22Rv1 (cell line): ENCODE measurements around the gene DOK1.

Experiments
- H3K27ac ChIP-seq: fragments of 450-650 bp; 2 replicates; pipeline ENCODE4 v1.5.1; 2017
- CTCF ChIP-seq: fragments of 450-650 bp; IDR thresholded peaks from 2 replicates; pipeline ENCODE4 v1.5.1; 2017; ENCODE audit warnings: mild to moderate bottlenecking
- ZFX ChIP-seq: fragments of 450-650 bp; IDR thresholded peaks from 2 replicates; pipeline ENCODE4 v1.6.1; 2017; ENCODE audit warnings: antibody characterized with exemption, borderline replicate concordance

Gene DOK1

DNA sequence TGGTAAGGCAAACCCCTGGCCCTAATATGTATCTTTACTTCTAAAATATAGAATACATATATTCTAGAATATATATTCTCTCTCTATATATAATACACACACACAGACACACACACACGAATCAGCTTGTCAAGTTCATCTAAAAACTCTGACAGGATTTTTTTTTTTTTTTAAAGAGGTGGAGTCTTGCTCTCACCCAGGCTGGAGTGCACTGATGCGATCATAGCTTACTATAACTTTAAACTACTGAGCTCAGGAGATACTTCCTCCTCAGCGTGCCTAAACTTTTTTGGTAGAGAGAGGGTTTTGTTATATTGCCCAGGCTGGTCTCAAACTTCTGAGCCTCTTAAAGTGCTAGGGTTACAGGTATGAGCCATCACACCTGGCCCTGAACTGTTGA, 45.2 kb downstream of the DOK1 start:
- TF ChIP-seq ZFX (no peak), CTCF (no peak)

DNA sequence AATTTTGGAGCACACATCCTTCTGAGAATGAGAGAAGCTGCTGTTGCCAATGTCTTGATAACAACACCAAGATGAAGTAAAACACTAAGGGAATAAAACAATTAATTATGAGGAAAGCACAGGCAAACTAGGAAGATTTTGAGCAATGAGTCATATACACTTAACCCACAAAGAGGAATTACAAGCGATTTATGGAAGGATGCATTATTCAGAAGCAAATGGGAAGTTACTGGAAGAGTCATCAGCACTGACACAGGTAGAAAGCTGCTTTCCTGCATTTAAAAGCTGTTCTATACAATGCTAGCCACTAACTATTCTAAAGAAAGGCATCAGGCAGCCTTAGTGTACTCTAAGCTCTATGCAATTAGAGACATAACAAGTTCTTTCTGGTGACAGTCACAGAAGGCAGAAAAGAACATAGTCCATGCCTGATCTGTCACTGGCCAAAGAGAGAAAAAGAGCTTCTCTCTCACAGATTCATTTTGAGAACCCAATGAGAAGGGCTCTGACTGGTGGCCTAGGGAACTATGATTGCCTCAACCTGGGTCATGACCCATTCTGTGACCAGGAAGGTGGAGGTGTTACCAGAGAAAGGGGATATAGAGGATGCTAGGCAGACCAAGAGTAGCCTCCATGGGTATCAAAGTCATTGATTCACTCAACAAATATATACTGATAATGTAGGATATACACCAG, 48.2 kb downstream of the DOK1 start:
- TF ChIP-seq ZFX = no peak
- TF ChIP-seq CTCF = no peak
- no peak overlapping the region for H3K27ac ChIP-seq

More for the DNA sequence above, 45.2 kb downstream of the DOK1 start:
- H3K27ac ChIP-seq = no peak overlapping the region

DNA sequence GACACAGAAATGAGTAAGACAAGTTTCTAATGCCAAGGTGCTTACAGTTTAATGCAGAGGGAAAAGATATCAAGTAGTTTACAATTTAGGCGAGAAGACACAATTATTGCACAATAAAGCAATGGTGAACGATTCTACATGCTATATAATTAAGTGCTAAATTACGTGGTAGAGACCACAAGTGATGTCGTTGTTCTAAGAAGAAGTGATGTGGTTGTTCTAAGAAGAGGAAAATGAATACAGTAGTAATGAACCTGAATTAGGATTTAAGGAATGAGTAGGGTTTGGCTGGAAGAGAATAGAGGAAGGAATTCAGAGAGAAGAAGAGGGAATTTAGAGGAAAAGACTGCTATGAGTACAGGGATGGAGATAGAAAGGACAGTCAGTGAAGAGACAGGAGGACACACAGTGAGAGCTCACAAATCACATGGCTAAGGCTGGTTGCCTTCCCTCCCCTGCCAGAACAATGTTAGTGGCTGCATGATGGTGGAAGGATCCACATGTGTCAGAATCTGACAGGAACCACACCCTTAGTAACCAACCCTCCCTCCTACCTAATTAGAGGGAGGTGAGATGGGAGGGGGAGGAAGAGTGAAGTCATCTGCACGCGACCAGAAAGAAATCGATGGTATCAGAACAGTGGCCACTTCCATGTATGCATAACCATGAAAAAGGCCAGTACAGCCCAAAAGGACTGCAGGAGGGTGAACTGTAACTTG, 48.9 kb downstream of the DOK1 start:
- TF ChIP-seq ZFX (no peak), CTCF (no peak)
- H3K27ac ChIP-seq = no peak overlapping the region

- TF ChIP-seq ZFX = no peak
- TF ChIP-seq CTCF = no peak
- no peak overlapping the region for H3K27ac ChIP-seq
These were observed 52.4 kb downstream of the DOK1 start for GRCh38 chr2:74606927-74607326.
